Occipital lobe (tissue), 2 donors: ENCODE measurements around the gene HRH3. TPM values are rescaled to one million over a fixed set of nuclear protein-coding genes. Genes with fewer than 3 reads are reported as not detected.
A peak's percentile ranks its signal among the peaks of the same experiment; 100 is the strongest.

ENCODE experiments used
- DNase-seq: peaks from one replicate; lab custom pipeline; 2025; lab: John Stamatoyannopoulos, UW
- total RNA-seq: library from RNA; depleted of rRNA; stranded (reverse); fragments of >200 nt; gene quantifications from one replicate; pipeline ENCODE4 v1.2.3, GENCODE V29; 2014

HRH3 gene
- total RNA-seq, 1 donor from 2014 or later: 0.47 TPM

DNA sequence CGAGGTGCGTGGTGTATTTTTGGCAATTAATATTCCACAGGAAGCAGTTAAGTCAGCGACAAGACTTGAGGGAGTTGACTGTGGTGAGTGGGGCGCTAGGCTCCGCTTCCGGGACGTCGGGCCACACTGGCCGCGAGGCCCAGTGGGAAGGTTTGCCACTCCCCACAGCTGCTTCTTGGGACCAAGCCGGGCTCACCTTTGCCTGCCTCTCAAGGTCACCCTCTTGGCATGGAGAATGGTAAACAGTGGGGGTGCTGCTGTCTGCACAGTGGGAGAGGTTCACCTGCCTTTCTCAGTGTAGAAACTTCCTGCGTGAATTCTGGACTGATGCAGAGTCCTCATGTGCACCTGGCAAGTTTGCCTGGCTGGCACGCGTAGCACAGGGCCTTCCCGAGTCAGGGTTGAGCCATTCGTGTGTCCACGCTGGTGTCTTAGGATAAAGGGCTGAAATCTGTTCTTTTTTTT lies 24.6 kb upstream of the HRH3 start:
- DNase-seq: no peak

DNA sequence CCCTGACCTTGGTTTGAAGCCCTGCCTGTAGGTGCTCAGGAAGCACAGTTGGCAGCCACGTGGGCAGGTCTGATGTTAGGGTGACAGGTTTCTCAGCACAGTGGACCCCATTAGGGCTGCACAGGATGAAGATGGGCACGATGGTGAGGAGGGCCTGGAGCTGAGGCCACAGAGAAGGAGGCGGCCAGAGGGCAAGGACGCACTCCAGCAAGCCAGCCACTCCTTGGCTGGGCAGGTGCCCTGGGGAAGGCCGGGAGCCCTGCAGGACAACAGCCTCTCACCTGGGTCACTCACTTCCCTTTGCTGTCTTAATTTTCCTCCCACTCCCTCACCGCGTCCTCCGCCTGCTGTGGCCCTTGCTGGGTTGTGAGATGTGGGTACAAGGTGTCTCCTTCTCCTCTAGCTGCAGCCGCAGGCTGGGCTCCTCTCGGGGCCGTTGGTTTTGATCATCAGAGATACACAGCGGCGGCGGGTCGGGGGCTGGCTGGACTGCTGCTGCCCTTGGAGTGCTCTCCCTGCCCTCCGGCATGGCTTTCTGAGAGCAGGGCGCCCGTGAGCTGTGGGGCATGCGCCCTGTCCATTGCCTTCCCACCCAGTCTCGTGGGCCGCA lies 23.9 kb upstream of the HRH3 start:
- no peak for DNase-seq

DNA sequence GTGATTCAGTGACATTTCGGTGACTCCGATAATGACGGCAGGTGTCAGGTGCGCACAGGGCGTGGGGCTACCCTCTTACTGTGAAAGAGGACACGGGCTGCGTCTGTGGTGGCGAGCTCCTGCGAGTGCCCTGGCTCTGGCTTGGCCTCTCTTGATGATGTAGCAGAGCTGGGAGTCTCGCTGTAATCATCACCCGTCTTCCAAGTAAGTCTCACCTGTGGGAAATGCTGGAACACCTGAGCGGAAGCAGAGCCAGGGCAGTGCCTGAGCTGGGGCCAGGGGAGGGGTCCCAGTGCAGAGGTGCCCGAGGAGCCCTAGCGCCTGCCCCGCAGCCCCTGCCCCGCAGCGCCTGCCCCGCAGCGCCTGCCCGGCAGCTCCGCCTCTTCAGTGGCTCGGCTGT lies 23.0 kb upstream of the HRH3 start:
- DNase-seq: no peak

DNA sequence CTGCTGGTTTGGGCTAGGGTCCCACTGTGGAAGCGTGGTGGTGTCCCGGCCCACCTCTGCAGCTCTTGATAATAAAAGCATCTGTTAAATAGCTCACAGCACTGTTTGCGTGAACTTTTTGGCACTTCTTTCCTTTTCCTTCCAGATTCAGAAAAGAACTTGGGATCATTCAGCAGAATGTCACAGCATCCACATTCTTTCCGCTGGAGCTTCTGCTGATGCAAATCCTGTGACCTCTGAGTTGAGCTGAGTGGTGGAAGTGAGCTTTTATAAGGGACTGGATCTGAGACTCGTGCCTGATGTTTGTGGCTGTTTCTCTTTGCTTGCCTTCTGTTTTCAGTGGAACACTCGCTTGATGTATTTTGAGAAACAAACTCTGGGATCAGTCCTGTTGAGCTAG lies 22.1 kb upstream of the HRH3 start:
- no peak for DNase-seq

DNA sequence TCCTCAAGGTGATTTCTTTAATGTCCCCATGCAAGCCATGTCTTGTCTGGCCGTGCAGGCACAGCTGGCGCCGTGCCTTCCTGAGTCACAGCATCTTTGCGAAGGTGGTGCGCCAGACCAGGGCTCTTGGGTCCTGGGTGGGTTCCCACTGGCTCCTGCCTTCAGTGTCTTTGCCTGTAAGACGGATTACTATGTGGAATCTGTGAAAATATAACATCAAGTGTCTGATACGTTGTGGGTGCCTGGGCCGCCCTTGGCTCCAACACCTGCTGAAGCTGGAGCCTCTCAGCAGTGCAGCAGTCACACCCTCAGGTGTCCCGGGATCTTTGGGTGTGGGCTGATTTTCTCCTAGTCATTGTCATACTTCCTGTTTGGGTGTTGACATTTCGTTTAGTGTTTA lies 21.4 kb upstream of the HRH3 start:
- DNase-seq: no peak

DNA sequence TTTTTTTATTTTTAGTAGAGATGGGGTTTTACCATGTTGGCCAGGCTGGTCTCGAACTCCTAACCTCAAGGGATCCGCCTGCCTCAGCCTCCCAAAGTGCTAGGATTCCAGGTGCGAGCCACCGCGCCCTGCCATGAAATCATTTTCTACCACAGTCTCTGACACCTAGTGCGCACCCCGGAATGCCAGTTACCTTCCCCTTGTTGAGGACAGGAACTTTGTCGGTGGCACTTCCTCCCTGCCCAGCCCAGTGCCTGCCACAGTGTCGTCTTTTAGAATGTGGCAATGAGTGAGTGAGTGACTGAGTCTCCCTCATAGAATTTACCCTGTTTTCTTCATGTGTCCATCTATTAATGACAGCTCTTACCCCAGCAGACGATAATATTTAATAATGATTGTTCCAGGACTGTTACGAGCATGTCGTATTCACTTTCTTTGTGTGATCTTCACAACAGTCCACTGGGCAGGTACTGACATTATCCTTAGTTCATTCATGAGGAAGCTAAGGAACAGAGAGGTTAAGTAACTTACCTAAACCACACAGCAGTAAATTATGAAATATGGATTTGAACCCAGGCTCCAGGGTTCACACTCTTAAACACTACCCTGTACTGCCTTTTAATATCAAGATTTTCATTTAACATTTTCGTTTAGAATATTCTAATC lies 20.1 kb upstream of the HRH3 start:
- DNase-seq: no peak

DNA sequence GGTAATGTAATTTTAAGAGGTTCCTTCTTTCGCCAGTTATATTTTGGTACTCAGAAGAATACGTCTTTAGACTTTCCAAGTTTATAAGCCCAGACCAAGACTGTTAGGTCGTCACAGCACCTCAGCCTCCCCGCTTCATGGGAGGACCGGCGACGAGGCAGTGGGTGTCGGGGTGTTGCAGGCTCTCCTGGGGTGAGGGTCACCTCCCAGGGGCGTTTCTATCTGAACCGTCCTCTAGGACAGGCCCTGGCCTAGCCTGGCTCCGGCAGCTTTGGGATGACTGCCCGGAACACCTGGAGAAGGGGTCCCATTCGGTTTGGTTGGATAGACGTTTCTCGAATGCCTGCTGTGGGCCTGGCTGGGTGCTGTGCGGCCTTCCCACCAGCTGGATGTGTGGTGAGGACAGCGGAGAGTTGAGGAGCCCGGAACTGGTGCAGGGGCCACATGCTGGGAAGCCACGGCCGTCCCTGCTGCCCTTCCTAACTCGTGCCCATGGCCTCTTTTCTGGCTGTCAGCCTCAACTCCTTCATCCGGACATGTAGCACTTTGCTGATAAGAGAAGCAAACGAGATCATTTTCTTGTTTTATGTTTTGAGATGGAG lies 19.3 kb upstream of the HRH3 start:
- no peak for DNase-seq

DNA sequence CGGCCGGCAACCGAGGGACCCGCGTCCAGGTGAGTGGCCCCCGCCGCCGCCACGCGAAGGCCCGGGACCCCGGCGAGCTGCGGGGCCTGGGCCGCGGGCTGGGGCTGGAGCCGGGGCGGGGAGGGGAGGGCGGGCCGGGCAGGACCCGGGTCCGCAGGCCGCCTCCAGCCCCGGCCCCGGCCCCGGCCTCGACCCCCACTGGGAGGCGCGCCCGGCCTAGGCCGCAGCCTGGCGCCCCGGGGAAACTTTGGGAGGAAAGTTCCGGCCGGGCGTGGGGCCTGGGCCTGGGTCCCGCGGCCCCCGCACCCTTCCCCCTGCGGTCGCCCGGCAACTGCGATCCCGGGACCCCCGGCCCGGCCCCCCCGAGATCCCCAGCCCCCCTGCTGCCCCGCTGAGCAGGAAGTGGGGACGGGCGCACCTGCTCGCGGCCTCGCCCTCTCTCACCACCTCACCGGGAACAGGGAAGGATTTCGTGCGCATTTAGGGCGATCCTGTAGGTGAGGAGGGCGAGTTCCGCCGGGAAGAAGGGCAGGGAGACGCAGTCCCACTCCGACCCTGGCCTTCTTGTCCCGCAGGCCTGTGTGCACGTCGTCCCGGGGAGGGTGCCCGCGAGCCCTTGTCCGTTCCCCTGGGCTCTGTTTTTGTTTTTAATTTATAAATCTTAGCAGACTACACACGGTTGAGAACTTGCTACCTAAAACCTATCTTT lies 18.6 kb upstream of the HRH3 start:
- DNase-seq: no peak

DNA sequence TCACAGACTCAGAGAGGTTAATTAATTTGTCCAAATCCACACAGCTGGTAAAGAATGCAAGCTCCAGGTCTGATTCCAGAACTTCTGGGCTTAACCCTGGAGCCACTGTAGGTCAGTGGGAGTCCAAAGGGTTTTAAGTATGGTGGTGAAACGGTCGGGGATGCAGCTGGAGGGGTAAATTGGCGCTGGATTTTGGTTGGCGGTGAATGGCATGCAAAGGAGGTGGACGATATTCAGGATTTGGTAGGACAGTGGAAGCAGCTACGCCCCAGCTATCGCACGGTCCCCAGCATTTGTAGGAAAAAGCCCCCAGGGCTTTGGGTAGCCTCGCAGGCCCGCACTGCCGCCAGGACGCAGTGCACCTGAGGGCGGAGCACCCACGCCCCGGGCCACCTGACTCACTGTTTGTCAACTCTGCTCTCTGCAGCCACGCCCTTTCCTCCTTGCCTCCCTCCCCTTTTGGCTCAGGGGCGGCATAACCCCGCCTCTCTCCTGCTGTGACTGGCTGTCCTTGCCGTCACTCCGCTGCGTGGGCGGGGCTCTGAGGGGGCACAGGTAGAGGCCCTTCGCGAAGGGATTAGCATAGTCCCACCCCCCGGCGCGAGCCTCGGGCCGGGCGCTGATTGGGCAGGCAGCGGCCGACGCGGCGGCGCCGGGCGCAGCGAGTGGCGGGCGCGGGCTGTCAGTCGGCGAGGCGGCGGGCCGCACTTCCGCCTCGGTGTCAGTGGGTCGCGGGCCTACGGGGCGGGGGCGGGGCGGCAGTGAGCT lies 17.9 kb upstream of the HRH3 start, which contains the start of gene OSBPL2:
Gene OSBPL2, plus strand, starts transcription at position 721 of the 768 bp plus-strand sequence. CDS start 17,664 bp downstream, outside the sequence.
- DNase-seq: peak; percentile 100

DNA sequence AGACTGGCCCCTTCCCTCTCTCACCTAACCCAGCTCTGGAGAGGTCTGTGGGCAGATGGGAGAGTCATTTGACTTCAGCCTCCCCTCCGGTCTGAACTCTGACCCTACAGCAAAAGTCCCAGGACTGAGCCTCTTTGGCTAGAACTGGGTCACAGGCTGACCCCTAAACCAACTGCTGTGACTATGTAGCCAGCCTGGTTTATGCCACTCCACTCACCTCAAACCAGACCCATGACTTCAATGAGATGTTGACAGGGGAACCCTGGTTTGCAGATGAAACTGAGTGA lies 17.4 kb upstream of the HRH3 start:
- no peak for DNase-seq

DNA sequence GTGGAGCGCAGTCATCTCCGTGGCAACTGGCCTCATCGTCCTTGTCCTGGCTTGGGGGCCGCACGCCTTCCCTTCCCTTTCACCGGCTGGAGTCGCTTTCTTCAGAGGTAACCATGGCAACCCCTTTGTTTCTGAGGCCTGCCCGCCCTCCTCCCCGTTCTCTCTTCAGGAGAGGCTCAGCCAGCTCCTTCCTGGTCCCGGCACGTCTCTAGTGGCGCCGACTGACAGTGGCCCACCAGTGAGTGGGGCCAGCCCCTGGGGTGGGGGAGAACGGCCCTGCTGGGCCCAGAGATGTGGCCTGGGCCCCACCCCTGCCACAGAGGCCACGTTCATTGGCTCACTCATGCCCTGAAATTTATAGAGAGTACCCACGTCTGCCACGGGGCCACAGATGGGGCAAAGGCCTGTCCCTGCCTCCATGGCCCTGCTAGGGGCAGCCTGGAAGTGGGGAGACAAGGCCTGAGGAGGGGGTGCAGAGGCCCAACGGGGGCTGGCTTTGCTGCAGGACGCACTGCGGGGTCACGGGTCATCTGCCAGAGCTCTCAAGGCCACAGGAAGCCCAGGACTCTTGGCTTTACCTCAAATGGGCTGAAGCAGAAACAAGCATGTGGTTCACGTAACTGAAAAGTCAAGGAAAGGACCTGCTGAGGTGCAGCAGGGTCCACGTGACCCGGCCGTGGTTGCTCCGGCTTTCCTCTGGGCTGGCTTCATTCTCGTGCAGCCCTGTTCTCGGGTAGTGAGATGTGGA lies 16.9 kb upstream of the HRH3 start:
- DNase-seq: no peak

DNA sequence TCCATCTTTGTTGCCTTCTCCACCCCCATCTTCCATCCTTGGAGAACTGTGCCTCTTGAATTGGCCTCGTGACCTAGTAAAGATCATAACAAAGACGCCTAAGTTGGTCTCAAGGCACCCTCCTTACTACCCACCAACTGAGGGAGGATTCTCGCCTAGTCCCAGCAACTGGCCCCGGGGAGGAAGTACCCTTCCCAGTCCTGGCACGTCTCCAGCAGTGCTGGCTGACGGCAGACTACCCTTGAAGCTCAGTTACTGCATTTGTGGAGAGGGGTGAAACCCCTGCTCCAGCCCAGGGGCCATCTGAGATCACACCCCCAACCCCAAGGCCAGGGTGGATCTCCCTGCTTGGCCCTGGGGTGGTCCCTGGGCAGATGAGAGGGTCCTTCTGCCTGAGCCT lies 16.1 kb upstream of the HRH3 start:
- no peak for DNase-seq

DNA sequence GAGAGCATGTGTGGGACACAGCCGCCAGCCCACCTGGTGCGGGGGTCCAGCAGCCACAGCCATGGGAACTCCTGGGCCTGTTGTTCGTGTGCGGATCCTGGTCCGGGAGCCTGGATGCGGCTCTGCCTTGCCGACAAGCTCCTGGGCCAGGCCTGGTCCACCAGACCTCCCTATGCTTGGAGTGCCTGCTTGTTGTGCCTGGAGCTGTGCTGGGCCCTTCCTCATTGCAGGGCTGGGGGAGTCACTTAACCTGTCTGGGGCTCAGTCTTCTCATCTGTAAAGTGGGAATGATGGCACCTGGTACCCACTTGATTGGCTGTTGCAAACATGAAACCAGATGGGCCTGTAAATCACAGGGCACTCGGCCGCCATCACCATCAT lies 15.7 kb upstream of the HRH3 start:
- DNase-seq: no peak

DNA sequence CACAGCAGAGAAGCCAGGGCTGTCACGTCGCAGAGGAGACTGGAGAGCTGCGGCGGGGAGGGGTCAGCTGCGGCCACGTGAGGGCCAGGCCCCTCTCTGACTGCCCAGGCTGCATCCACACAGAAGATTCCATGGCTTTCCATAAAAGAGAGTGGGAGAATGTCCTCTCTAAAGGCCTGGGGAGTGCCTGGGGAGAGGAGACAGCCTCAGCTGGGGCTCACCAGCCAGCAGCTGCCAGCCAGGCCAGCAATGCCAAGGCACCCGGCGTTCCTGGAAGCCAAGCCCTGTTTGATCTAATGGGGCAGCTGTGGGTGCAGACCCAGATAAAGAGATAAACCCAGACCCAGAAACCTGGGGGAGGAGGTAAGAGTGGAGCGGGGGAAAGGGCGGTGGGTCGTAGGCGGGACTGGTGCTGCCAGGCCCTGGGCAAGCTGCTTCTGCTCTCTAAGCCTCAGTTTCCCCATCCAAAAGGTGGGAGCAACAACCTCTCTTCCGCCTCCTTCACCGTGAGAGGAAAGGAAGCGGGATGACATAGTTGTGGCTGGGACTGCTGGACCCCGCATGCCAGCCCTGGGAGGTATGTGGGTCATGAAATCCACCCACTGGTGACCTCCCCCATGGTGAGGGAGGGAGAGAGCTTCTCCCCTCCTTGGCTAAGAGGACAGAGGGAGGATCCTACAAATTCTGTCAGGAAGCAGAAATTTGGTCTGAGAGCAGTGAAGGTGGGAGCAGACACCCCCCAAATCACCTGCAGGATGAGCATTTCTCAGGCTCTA lies 15.1 kb upstream of the HRH3 start:
- DNase-seq: no peak

DNA sequence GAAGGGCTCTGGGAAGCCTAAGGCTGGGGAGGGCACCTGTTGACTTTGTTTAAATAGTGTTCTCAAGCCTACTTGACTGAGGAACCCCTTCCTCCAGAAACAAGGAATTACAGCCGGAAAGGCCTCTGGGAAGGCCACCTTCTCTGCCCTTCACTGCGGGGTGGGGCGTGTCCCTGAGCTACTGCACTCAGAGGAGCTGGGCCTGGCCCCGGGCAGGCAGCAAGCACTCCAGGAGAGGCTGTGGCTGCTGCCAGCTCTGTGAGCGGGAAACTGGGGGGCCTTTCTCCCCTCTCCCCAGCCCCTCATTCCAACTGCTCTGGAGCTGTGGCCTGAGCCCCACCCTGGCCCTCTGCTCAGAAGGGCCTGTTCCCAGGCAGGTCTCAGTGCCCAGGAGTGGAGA lies 14.3 kb upstream of the HRH3 start:
- DNase-seq: no peak

DNA sequence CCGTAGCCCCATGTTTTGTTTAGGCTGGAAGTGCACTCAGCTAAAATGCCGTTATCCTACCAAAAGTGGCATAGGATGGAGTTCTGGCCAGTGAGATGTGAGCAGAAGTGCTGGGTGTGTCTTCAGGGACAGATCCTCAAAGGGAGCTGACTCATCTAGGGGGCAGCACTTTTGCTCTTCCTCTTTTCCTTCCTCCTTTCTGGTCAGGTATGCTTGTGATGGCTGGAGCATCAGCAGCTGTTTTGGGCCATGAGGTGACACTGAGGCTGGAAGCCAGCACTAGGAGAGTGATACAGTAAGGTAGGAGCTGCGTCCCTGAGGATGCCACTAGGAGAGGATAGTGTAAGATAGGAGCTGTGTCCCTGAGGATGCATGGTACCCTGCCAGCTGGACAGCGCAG lies 13.6 kb upstream of the HRH3 start:
- no peak for DNase-seq

DNA sequence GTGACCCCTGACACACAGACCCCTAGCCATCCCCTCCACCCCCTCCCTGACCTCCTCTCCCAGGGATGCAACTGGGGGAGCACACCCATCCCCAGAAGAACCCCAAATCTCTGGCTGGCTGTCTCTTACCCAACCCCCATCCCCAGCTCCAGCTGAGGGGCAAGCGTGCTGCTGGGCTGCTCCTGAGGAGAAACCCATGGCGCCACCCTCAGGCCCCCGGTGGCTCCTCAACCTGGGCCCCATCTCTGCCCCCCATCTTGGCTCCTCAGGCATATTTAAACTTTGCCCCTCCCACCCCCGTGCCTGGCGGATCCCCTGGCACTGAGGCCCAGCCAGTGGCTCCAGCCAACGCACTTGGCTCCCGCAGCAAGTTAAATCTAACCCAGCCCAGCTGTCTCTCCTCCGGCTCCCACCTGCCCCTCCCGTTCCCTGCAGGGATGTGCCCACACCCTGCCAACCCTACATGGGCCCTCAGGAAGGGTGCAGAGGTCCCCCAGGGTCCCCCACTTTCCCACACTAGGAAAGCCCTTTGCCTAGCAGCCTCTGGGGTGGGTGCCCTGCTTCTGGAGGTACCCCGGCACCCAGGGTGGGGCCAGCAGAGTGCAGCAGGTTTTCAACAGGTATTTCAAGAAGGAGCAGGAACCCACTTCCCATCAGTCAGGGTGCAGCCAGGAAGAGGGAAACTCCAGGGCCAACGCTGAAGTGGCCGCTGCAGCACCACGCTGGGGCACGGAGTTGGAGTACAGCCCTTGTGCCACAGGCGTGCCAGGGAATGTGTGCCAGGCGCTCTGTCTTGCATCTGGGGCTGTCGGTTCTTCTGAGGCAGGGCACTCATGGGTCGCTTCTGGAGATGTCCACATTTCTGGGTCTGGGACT lies 12.9 kb upstream of the HRH3 start:
- no peak for DNase-seq

DNA sequence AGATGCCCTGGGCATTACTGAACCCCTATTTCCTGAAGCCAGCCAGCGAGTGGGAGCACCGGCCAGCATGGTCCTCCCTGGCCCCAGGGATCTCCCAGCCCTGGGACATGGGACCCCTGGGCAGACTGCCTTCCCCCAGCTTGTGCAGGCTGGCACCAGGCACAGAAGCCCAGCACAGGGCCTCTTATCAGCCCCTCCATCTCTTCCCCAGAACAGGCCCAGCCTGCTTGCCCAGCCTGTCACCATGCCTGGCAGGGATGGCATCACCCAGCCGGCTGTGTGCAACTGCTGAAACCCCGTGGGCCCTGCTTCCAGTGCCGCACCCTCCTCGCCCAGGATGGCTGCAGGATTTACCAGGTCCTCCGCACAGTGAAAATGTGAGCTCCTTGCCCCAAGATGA lies 12.1 kb upstream of the HRH3 start:
- no peak for DNase-seq

DNA sequence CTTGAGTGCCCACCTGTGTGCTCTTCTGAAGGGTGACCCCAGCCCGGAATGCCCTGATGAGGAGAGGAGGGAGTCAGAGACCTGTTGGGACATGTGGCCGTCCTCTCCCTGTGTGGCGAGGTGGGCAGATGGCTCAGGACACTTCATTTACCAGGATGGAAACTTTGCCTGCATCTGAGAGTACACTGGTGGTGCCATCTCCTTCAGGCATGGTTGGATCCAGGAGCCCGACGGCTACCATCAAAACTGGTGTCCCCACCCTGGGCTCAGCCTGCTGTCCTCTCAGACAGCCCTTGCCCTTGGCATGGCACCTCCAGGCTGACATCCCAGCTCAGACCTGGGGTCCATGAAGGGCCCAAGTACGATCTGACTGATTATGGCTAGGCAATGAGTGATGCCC lies 11.2 kb upstream of the HRH3 start:
- DNase-seq: no peak
